Measurements from ENCODE around the gene AVPR2. TPM values are rescaled to one million over a fixed set of nuclear protein-coding genes. Genes with fewer than 3 reads are reported as not detected.

The AVPR2 gene
- total RNA-seq (2021; fragmentation: NEBNext Ultra II Directional; extraction: Animal tissue kit (Norgen Biotek cat#: 25700)), result not detected
- long read RNA-seq, result 0 reads

DNA sequence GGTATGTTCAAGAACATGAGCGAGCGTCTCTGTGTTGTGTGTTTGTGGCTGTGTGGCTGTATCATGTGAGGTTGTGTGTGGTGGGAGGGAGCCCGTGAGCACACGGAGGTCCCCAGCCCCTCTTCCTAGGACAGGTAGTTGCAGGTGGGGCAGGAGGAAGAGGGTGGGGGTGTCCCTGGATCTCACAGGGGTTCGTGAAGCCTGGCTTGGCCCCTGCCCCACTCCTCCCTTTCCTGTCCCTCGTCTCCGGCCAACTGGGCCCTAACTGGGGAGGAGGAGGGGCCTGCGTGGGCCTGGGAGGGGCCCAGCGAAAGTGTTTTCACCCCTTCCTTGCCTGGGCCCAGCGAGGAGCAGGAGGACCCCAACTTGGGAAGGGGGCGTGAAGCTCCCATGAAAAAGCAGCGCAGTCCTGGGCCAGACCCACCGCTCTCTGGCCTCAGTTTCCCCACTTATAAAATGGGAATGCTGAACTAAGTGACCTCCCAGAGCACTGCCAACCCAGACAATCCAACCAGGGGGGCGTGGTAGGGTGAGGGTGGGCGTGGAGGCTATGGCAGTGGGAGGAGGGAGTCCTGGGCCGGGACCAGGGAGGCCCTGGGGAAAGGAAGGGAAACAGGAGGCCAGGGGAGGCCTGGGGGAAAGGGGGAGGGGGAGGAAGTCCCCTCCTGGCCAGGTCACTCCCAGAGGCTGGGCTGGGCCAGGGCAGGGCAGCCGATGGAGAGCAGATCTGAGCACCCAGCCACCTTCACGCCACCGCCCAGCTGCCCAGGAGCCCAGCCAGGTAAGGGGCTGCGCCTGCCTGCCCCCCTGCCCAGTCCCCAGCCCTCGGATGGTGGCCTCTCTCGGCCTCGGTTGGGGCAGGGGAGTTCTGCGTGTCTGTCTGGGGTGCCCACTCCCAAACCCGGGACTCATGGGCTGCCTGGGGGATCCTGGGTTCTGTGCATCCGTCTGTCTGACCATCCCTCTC is at the start of gene AVPR2:
TSS of gene AVPR2 (plus strand) at position 683 of the 967 bp plus-strand sequence. CDS start 473 bp downstream, outside the sequence.
- Mint-ChIP-seq H3K9me3 (no peaks in the 10 kb centered on the region), H3K27me3 (ENCODE audit: insufficient read depth) (peaks cover 1% of the 10 kb centered on the region), H3K36me3 (ENCODE audit: low read depth) (no peaks in the 10 kb centered on the region), H3K4me3 (no peak within 1 kb of the TSS), H3K4me1 (ENCODE audit: low read depth) (peaks cover 17% of the 10 kb centered on the region), H3K27ac (no peak within 1 kb of the TSS)
- TF ChIP-seq CTCF (IDR thresholded peaks at IDR 0.05), result no peak
- DNase-seq, result no peak

DNA sequence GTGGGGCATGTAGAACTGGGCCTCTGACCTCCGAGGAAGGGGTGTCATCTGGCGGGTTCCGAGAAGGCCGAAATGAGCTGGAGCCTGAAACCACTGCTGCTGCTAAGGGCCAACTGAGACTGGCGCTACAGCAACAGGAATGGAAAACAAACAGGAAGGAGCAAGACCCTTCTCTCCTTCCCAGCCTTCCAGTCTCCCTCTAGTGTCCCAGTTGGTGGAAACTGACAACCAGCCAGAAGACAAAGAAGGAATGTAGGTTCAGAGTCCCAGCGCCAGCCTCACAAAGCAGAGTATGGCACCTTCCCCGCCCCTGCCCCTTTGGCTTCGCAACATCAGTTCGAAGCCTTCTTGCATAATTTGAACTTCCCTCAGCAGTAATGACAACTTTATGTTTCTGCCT is 49.8 kb upstream of the AVPR2 start:
- TF ChIP-seq CTCF (IDR thresholded peaks at IDR 0.05), result no peak
- peaks cover 21% of the 10 kb centered on the region for H3K27me3 Mint-ChIP-seq (ENCODE audit: insufficient read depth)
- H3K4me1 Mint-ChIP-seq (ENCODE audit: low read depth), result no peaks in the 10 kb centered on the region
- H3K36me3 Mint-ChIP-seq (ENCODE audit: low read depth), result no peaks in the 10 kb centered on the region
- no peak overlapping the region for H3K4me3 Mint-ChIP-seq
- no peak for DNase-seq
- H3K27ac Mint-ChIP-seq, result no peak overlapping the region
- H3K9me3 Mint-ChIP-seq, result no peaks in the 10 kb centered on the region

- Mint-ChIP-seq H3K4me3 (no peak overlapping the region), H3K36me3 (ENCODE audit: low read depth) (no peaks in the 10 kb centered on the region), H3K9me3 (no peaks in the 10 kb centered on the region), H3K27ac (no peak overlapping the region), H3K27me3 (ENCODE audit: insufficient read depth) (peaks cover 12% of the 10 kb centered on the region), H3K4me1 (ENCODE audit: low read depth) (no peaks in the 10 kb centered on the region)
- DNase-seq, result no peak
- no peak for TF ChIP-seq CTCF (IDR thresholded peaks at IDR 0.05)
These were observed 47.0 kb upstream of the AVPR2 start for GRCh38 chrX:153857348-153857903.

- Mint-ChIP-seq H3K27me3 (ENCODE audit: insufficient read depth) (peaks cover 7% of the 10 kb centered on the region), H3K36me3 (ENCODE audit: low read depth) (no peaks in the 10 kb centered on the region), H3K4me1 (ENCODE audit: low read depth) (no peaks in the 10 kb centered on the region), H3K4me3 (no peak overlapping the region), H3K27ac (no peak overlapping the region), H3K9me3 (no peaks in the 10 kb centered on the region)
- no peak for TF ChIP-seq CTCF (IDR thresholded peaks at IDR 0.05)
- DNase-seq, result no peak
These were observed 43.3 kb upstream of the AVPR2 start for GRCh38 chrX:153861151-153861550.

DNA sequence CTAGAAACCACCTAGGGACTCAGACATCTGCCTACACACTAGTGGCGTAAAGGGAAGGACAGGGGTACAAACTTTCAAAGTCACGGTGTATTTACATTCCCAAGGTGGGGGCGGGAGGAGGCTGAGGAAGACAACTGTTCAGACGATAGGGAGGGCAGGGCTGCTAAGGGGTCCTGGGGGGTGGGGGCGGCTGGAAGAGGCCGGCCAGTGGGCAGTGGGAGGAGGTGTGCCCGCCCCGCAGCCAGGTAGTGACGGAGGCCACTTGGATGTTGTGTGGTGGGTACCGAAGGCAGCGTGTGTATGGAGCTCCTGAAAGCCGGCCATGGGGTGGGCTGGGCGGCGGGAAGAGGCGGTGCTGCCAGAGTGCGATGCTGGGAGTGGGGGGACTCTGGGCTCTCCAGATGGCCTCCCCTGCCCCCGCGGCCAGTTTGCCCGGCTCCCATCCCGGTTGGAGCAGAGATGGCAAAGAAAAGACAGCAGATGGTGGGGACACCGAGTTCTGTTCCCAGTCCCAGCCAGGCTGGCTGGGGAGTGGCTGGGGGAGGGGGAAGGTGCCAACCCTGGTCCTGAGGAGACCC is 42.7 kb upstream of the AVPR2 start:
- Mint-ChIP-seq H3K27ac (no peak overlapping the region), H3K9me3 (no peaks in the 10 kb centered on the region), H3K27me3 (ENCODE audit: insufficient read depth) (peaks cover 7% of the 10 kb centered on the region), H3K36me3 (ENCODE audit: low read depth) (no peaks in the 10 kb centered on the region), H3K4me3 (no peak overlapping the region), H3K4me1 (ENCODE audit: low read depth) (no peaks in the 10 kb centered on the region)
- no peak for TF ChIP-seq CTCF (IDR thresholded peaks at IDR 0.05)
- no peak for DNase-seq

Measured in HFFc6 (cell line).